HCT116 (cell line): ENCODE data around the gene PRKN. TPM values are rescaled to one million over a fixed set of nuclear protein-coding genes. Genes with fewer than 3 reads are reported as not detected.

Source experiments
- ATAC-seq: fragments of 200-7000 bp; cut with Tn5 transposase; 2 replicates; pipeline ENCODE4 v1.9.1; 2020; ENCODE audit warnings: mild to moderate bottlenecking, moderate library complexity
- BruUV-seq: library from RNA; stranded (reverse); fragments of 400-500 nt; replicated peaks from 2 replicates; lab custom pipeline; 2021; lab: Mats Ljungman, UMichigan
- CTCF ChIA-PET: fragments of 300-600 bp; sonication (Branson Sonifier 250); formaldehyde crosslinking; loops from one replicate; lab custom pipeline; 2021; ENCODE audit warnings: antibody characterized with exemption; lab: Charles Lee
- POLR2A ChIA-PET: fragments of 300-600, 350-600 bp; sonication (Branson Sonifier 250); formaldehyde crosslinking; loops from one replicate; lab custom pipeline; 2021; ENCODE audit warnings: antibody characterized with exemption; lab: Charles Lee
- RAD21 ChIA-PET, 2 experiments: fragments of 300-600 bp; sonication (Branson Sonifier 250); formaldehyde crosslinking; loops; one replicate each; lab custom pipeline; 2023; ENCODE audit warnings: low total read pairs in 2 of 2; ENCODE audit not compliant: uncharacterized antibody in 2 of 2, unreplicated experiment in 2 of 2, low non-redundant PET in 1 of 2; lab: Charles Lee
- DNase-seq: peaks from one replicate; pipeline ENCODE4 v3.0.0-alpha.2; 2010; ENCODE audit warnings: low read depth, low spot score
- H2AFZ ChIP-seq: fragments of 200-600 bp; shearing (Covaris generic), sonication (generic); 2 replicates; pipeline ENCODE4 v1.6.1; 2017; ENCODE audit warnings: low read depth, mixed run types, mixed read lengths, antibody characterized with exemption, low read length; ENCODE audit not compliant: poor library complexity, severe bottlenecking
- H3K27ac ChIP-seq: 2 replicates; pipeline ENCODE4 v1.5.1; 2012; ENCODE audit warnings: low read depth, low read length
- H3K27me3 ChIP-seq: fragments of 200-600 bp; sonication (generic); 2 replicates; pipeline ENCODE4 v1.6.1; 2016; ENCODE audit warnings: mixed run types, low read length, mixed read lengths; ENCODE audit not compliant: insufficient read depth
- H3K36me3 ChIP-seq, 2 experiments: fragments of 200-500 bp in 1 of 2; fragments of 200-600 bp in 1 of 2; sonication (Bioruptor generic) in 1 of 2; sonication (generic) in 1 of 2; 2 replicates each; pipeline versions ENCODE4 v1.5.1 to v1.6.1; 2014 to 2016; ENCODE audit warnings: low read length in 2 of 2, inconsistent platforms in 1 of 2, mixed read lengths in 1 of 2, mixed run types in 1 of 2; ENCODE audit not compliant: insufficient read depth in 2 of 2, control insufficient read depth in 1 of 2
- H3K4me1 ChIP-seq, 2 experiments: fragments of 200-600 bp in 1 of 2; sonication (generic) in 1 of 2; 2 replicates each; pipeline versions ENCODE4 v1.5.1 to v1.6.1; 2012 to 2017; ENCODE audit warnings: low read length in 2 of 2, inconsistent platforms in 1 of 2, mild to moderate bottlenecking in 1 of 2, mixed read lengths in 1 of 2, mixed run types in 1 of 2, moderate library complexity in 1 of 2; ENCODE audit not compliant: insufficient read depth in 2 of 2, control insufficient read depth in 1 of 2
- H3K4me2 ChIP-seq: fragments of 200-600 bp; sonication (generic); 2 replicates; pipeline ENCODE4 v1.6.1; 2017; ENCODE audit warnings: mixed run types, low read length, mixed read lengths
- H3K4me3 ChIP-seq, 2 experiments: fragments of 200-600 bp in 1 of 2; sonication (generic) in 1 of 2; replicated peaks in 1 of 2; 2 replicates each; pipeline ENCODE4 v1.5.1; 2011 to 2016; ENCODE audit warnings: low read length in 2 of 2, control low read depth in 1 of 2, low read depth in 1 of 2, mild to moderate bottlenecking in 1 of 2, mixed read lengths in 1 of 2, mixed run types in 1 of 2
- H3K79me2 ChIP-seq: fragments of 200-600 bp; sonication (generic); 2 replicates; pipeline ENCODE4 v1.6.1; 2017; ENCODE audit warnings: mild to moderate bottlenecking, mixed run types, low read length, moderate library complexity, mixed read lengths; ENCODE audit not compliant: insufficient read depth
- H3K9ac ChIP-seq: fragments of 200-600 bp; sonication (generic); 2 replicates; pipeline ENCODE4 v1.6.1; 2016; ENCODE audit warnings: low read length, mixed read lengths
- H3K9me2 ChIP-seq: fragments of 200-600 bp; sonication (generic), shearing (Covaris generic); 2 replicates; pipeline ENCODE4 v1.6.1; 2017; ENCODE audit warnings: mixed run types, mild to moderate bottlenecking, moderate library complexity; ENCODE audit not compliant: insufficient read depth
- H3K9me3 ChIP-seq, 2 experiments: fragments of 200-500 bp in 1 of 2; fragments of 200-600 bp in 1 of 2; sonication (Bioruptor generic) in 1 of 2; sonication (generic) in 1 of 2; 2 replicates each; pipeline ENCODE4 v1.6.1; 2014 to 2017; ENCODE audit warnings: low read length in 2 of 2, mixed read lengths in 2 of 2, inconsistent platforms in 1 of 2, low read depth in 1 of 2, mild to moderate bottlenecking in 1 of 2, mixed run types in 1 of 2, moderate library complexity in 1 of 2; ENCODE audit not compliant: control insufficient read depth in 1 of 2, insufficient read depth in 1 of 2
- H4K20me1 ChIP-seq: fragments of 200-600 bp; sonication (generic), shearing (Covaris generic); 2 replicates; pipeline ENCODE4 v1.6.1; 2017; ENCODE audit warnings: mixed run types, mild to moderate bottlenecking, moderate library complexity; ENCODE audit not compliant: insufficient read depth
- CBX3 ChIP-seq: IDR thresholded peaks from 2 replicates; pipeline ENCODE4 v1.6.1; 2012; ENCODE audit warnings: low read depth
- CEBPB ChIP-seq: IDR thresholded peaks from 2 replicates; pipeline ENCODE4 v1.6.1; 2012; ENCODE audit warnings: low read depth
- CTCF ChIP-seq, 3 experiments: fragments of 200-600 bp in 1 of 3; sonication (generic) in 1 of 3; IDR thresholded peaks in 2 of 3; conservative IDR thresholded peaks in 1 of 3; 2 replicates each; pipeline ENCODE4 v1.5.1; 2012 to 2017; ENCODE audit warnings: low read depth in 2 of 3, low read length in 2 of 3, antibody characterized with exemption in 1 of 3, borderline replicate concordance in 1 of 3, control low read depth in 1 of 3, mild to moderate bottlenecking in 1 of 3, mixed read lengths in 1 of 3, mixed run types in 1 of 3, moderate library complexity in 1 of 3; ENCODE audit not compliant: insufficient read depth in 1 of 3
- EGR1 ChIP-seq: IDR thresholded peaks from 2 replicates; pipeline ENCODE4 v1.6.1; 2012; ENCODE audit warnings: low read depth
- EZH2 ChIP-seq: fragments of 200-600 bp; sonication (generic); IDR thresholded peaks from 2 replicates; pipeline ENCODE4 v1.6.1; 2017; ENCODE audit warnings: antibody characterized with exemption, mixed run types
- EZH2phosphoT487 ChIP-seq: fragments of 200-600 bp; IDR thresholded peaks from 2 replicates; pipeline ENCODE4 v1.6.1; 2018; ENCODE audit warnings: antibody characterized with exemption, borderline replicate concordance
- FOSL1 ChIP-seq: IDR thresholded peaks from 2 replicates; pipeline ENCODE4 v1.6.1; 2012; ENCODE audit warnings: low read depth
- JUND ChIP-seq: IDR thresholded peaks from 2 replicates; pipeline ENCODE4 v1.6.1; 2012
- MAX ChIP-seq: IDR thresholded peaks from 2 replicates; pipeline ENCODE4 v1.6.1; 2012
- POLR2A ChIP-seq: IDR thresholded peaks from 2 replicates; pipeline ENCODE4 v1.7.0; 2011; ENCODE audit warnings: borderline replicate concordance; ENCODE audit not compliant: insufficient read depth, insufficient read length; ENCODE audit errors: extremely low read depth
- POLR2AphosphoS5 ChIP-seq: IDR thresholded peaks from 2 replicates; pipeline ENCODE4 v1.6.1; 2011; ENCODE audit warnings: mild to moderate bottlenecking, low read depth, low read length, moderate library complexity
- RAD21 ChIP-seq: IDR thresholded peaks from 2 replicates; pipeline ENCODE4 v1.6.1; 2012; ENCODE audit warnings: low read depth, mild to moderate bottlenecking
- SIN3A ChIP-seq: IDR thresholded peaks from 2 replicates; pipeline ENCODE4 v1.6.1; 2012; ENCODE audit warnings: low read depth
- SP1 ChIP-seq: IDR thresholded peaks from 2 replicates; pipeline ENCODE4 v1.6.1; 2012; ENCODE audit warnings: low read depth
- TCF7L2 ChIP-seq: IDR thresholded peaks from 2 replicates; pipeline ENCODE4 v1.7.0; 2011; ENCODE audit warnings: borderline replicate concordance, inconsistent platforms; ENCODE audit not compliant: insufficient read depth, insufficient read length; ENCODE audit errors: extremely low read depth
- YY1 ChIP-seq: IDR thresholded peaks from 2 replicates; pipeline ENCODE4 v1.6.1; 2011; ENCODE audit warnings: low read length, low read depth, moderate library complexity, mild to moderate bottlenecking; ENCODE audit not compliant: insufficient replicate concordance; ENCODE audit errors: extremely low read depth
- ZFX ChIP-seq: fragments of 450-650 bp; IDR thresholded peaks from 2 replicates; pipeline ENCODE4 v1.6.1; 2017
- ZNF274 ChIP-seq: fragments of 200-500 bp; sonication (Bioruptor generic); IDR thresholded peaks from 2 replicates; pipeline ENCODE4 v1.6.1; 2014; ENCODE audit warnings: mild to moderate bottlenecking, low read depth, low read length, inconsistent platforms
- intact Hi-C: fragments of 100-400 bp; cut with micrococcal nuclease; formaldehyde crosslinking; loops from 2 replicates; pipeline ENCODE4 v1.10.0; 2022
- total RNA-seq: library from RNA; stranded (reverse); gene quantifications from one replicate; pipeline ENCODE4 v1.2.1, GENCODE V29; 2021; ENCODE audit not compliant: unreplicated experiment
- TF ChIP-seq, protein P1 (sequence below): IDR thresholded peaks from 2 replicates; pipeline ENCODE4 v1.6.1; 2011; ENCODE audit warnings: mild to moderate bottlenecking, low read length, moderate library complexity; ENCODE audit not compliant: insufficient replicate concordance; ENCODE audit errors: extremely low read depth
- TF ChIP-seq, protein P2 (sequence below): IDR thresholded peaks from 2 replicates; pipeline ENCODE4 v1.6.1; 2012; ENCODE audit warnings: low read depth

The PRKN gene
- total RNA-seq, 1 experiment from 2014 or later = 2.6 TPM

- no peak overlapping the region for H3K9ac ChIP-seq
- ChIA-PET RAD21 (no interaction called here), POLR2A (no interaction called here), CTCF (no interaction called here)
- intact Hi-C loops = no loop called here
- TF ChIP-seq, protein P1, sequence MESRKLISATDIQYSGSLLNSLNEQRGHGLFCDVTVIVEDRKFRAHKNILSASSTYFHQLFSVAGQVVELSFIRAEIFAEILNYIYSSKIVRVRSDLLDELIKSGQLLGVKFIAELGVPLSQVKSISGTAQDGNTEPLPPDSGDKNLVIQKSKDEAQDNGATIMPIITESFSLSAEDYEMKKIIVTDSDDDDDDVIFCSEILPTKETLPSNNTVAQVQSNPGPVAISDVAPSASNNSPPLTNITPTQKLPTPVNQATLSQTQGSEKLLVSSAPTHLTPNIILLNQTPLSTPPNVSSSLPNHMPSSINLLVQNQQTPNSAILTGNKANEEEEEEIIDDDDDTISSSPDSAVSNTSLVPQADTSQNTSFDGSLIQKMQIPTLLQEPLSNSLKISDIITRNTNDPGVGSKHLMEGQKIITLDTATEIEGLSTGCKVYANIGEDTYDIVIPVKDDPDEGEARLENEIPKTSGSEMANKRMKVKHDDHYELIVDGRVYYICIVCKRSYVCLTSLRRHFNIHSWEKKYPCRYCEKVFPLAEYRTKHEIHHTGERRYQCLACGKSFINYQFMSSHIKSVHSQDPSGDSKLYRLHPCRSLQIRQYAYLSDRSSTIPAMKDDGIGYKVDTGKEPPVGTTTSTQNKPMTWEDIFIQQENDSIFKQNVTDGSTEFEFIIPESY = no peak
- TF ChIP-seq EZH2 (no peak), CEBPB (no peak), RAD21 (no peak), TCF7L2 (no peak), POLR2AphosphoS5 (no peak), SIN3A (no peak), EZH2phosphoT487 (no peak), FOSL1 (no peak), JUND (no peak), ZNF274 (no peak), POLR2A (no peak), CBX3 (no peak), EGR1 (no peak), SP1 (no peak), MAX (no peak), YY1 (no peak), ZFX (no peak), CTCF (IDR thresholded peaks at IDR 0.05 in 2 of 3, conservative IDR thresholded peaks at IDR 0.05 in 1 of 3; ENCODE audit: borderline replicate concordance in 1 of 3, insufficient read depth in 1 of 3, low read depth in 2 of 3, low read length in 2 of 3) (no peak)
- TF ChIP-seq, protein P2, sequence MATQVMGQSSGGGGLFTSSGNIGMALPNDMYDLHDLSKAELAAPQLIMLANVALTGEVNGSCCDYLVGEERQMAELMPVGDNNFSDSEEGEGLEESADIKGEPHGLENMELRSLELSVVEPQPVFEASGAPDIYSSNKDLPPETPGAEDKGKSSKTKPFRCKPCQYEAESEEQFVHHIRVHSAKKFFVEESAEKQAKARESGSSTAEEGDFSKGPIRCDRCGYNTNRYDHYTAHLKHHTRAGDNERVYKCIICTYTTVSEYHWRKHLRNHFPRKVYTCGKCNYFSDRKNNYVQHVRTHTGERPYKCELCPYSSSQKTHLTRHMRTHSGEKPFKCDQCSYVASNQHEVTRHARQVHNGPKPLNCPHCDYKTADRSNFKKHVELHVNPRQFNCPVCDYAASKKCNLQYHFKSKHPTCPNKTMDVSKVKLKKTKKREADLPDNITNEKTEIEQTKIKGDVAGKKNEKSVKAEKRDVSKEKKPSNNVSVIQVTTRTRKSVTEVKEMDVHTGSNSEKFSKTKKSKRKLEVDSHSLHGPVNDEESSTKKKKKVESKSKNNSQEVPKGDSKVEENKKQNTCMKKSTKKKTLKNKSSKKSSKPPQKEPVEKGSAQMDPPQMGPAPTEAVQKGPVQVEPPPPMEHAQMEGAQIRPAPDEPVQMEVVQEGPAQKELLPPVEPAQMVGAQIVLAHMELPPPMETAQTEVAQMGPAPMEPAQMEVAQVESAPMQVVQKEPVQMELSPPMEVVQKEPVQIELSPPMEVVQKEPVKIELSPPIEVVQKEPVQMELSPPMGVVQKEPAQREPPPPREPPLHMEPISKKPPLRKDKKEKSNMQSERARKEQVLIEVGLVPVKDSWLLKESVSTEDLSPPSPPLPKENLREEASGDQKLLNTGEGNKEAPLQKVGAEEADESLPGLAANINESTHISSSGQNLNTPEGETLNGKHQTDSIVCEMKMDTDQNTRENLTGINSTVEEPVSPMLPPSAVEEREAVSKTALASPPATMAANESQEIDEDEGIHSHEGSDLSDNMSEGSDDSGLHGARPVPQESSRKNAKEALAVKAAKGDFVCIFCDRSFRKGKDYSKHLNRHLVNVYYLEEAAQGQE = no peak
- H3K36me3 ChIP-seq = no peaks in the 10 kb centered on the region
- ATAC-seq (no peak), DNase-seq (no peak)
- H3K27ac ChIP-seq = no peak overlapping the region
- no peaks in the 10 kb centered on the region for H3K27me3 ChIP-seq
- no peak overlapping the region for H3K4me2 ChIP-seq
- H3K4me3 ChIP-seq = no peak overlapping the region
- no peaks in the 10 kb centered on the region for H3K4me1 ChIP-seq
- no peaks in the 10 kb centered on the region for H3K9me2 ChIP-seq
- H3K79me2 ChIP-seq = no peaks in the 10 kb centered on the region
- H4K20me1 ChIP-seq = no peaks in the 10 kb centered on the region
- BruUV-seq = no TSS peak
- no peak overlapping the region for H2AFZ ChIP-seq
- no peaks in the 10 kb centered on the region for H3K9me3 ChIP-seq
These were observed 246.2 kb downstream of the PRKN start for GRCh38 chr6:162481320-162481719.
